NCI-H1436 treated with DMSO at 0.1 percent for 48 hours (cell line): ENCODE measurements around the gene PSMA6.
"Not testable (repeated sequence)": the region's sequence is repeated elsewhere in the genome, so short reads cannot be mapped to it uniquely, and the experiment has no call there.

ENCODE experiments used
- DNase-seq: peaks from one replicate; lab custom pipeline; 2025; lab: John Stamatoyannopoulos, UW

Gene PSMA6

GRCh38 chr14:35285168-35286002 lies 6.8 kb upstream of the PSMA6 start:
- no peak for DNase-seq

GRCh38 chr14:35286003-35286600 lies 6.1 kb upstream of the PSMA6 start:
- no peak for DNase-seq

GRCh38 chr14:35286707-35287106 lies 5.5 kb upstream of the PSMA6 start:
- DNase-seq: no peak

GRCh38 chr14:35287431-35288013 lies 4.7 kb upstream of the PSMA6 start:
- no peak for DNase-seq

- DNase-seq: no peak
Observed at GRCh38 chr14:35289623-35290022, 2.6 kb upstream of the PSMA6 start.

- no peak for DNase-seq
Observed at GRCh38 chr14:35292770-35293561, 784 bp downstream of the PSMA6 start.

- DNase-seq: no peak
Observed at GRCh38 chr14:35295845-35296161, 3.6 kb downstream of the PSMA6 start.

GRCh38 chr14:35296545-35296944 lies 4.4 kb downstream of the PSMA6 start:
- no peak for DNase-seq

GRCh38 chr14:35297706-35298105 lies 5.5 kb downstream of the PSMA6 start:
- DNase-seq: no peak

GRCh38 chr14:35298351-35298750 lies 6.2 kb downstream of the PSMA6 start:
- DNase-seq: no peak

GRCh38 chr14:35299708-35300107 lies 7.5 kb downstream of the PSMA6 start:
- no peak for DNase-seq

- no peak for DNase-seq
Observed at GRCh38 chr14:35300228-35300627, 8.0 kb downstream of the PSMA6 start.

GRCh38 chr14:35301334-35301733 lies 9.2 kb downstream of the PSMA6 start:
- not testable (repeated sequence) for DNase-seq

GRCh38 chr14:35301735-35302528 lies 9.8 kb downstream of the PSMA6 start:
- DNase-seq: no peak

- no peak for DNase-seq
Observed at GRCh38 chr14:35303149-35303935, 11.2 kb downstream of the PSMA6 start.

GRCh38 chr14:35304812-35305462 lies 12.8 kb downstream of the PSMA6 start:
- DNase-seq: no peak

- no peak for DNase-seq
Observed at GRCh38 chr14:35305633-35306032, 13.5 kb downstream of the PSMA6 start.

- DNase-seq: no peak
Observed at GRCh38 chr14:35306114-35306513, 13.9 kb downstream of the PSMA6 start.

- no peak for DNase-seq
Observed at GRCh38 chr14:35317820-35318219, 25.6 kb downstream of the PSMA6 start.

GRCh38 chr14:35319509-35319908 lies 27.3 kb downstream of the PSMA6 start:
- no peak for DNase-seq
